Aortic smooth muscle cell (primary cell): ENCODE data around the gene EFCAB7. TPM values are rescaled to one million over a fixed set of nuclear protein-coding genes. Genes with fewer than 3 reads are reported as not detected.

Experiments
- total RNA-seq: library from RNA; depleted of rRNA; stranded (reverse); fragments of >200 nt; gene quantifications from 2 replicates; pipeline ENCODE4 v1.2.3, GENCODE V29; 2014

Gene EFCAB7, protein sequence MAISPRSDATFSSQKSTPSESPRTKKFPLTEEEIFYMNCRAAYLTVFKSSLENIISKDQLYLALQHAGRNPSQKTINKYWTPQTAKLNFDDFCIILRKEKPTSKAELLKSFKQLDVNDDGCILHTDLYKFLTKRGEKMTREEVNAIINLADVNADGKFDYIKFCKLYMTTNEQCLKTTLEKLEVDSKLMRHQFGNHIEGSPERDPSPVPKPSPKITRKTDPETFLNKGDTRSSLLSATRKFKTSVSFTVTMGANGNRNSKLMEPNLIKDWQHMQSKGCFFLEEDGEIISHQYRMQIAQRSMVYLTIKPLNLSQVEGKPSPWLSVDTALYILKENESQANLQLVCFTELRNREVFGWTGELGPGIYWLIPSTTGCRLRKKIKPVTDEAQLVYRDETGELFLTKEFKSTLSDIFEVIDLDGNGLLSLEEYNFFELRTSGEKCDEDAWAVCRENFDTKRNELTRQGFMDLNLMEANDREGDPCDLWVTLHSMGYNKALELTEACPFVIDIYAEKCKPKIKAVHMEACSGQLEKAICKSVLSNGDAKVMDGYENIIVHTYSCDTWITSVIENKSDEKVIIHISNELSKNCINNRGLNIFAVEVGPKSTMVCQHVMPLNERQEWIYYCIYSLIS
- total RNA-seq = 7.6 and 8.7 TPM in 2 replicates

GRCh38 chr1:63522891-63523728 lies at the start of gene EFCAB7, which contains the start of gene ITGB3BP:
TSS of gene EFCAB7 (plus strand) at chr1:63523525. CDS start at chr1:63525573, 2,048 bp downstream.
TSS of gene ITGB3BP (minus strand) at chr1:63523225. CDS start at chr1:63523133, 92 bp downstream.

DNA sequence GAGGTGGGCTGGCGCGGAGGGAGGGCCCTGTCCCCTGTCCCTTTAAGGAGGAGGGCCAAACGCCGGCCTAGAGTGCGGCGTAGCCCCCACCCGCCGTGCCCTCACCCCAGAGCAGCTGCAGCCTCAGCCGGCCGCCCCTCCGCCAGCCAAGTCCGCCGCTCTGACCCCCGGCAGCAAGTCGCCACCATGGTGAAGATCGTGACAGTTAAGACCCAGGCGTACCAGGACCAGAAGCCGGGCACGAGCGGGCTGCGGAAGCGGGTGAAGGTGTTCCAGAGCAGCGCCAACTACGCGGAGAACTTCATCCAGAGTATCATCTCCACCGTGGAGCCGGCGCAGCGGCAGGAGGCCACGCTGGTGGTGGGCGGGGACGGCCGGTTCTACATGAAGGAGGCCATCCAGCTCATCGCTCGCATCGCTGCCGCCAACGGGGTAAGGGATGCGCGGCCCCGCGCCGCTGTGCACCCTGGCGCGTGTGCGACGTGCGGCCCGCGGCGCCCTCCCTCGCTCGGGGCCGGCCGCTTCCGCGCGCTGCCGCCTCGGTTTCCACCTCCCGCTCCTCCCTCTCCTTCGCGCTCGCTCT lies 70.1 kb downstream of the EFCAB7 start, which contains the start of gene PGM1:
Gene PGM1, plus strand, starts transcription at position 109 of the 583 bp plus-strand sequence. Its CDS starts 78 bp downstream, at position 187.

Other genes starting within 250 kb of the EFCAB7 start
- gene FOXD3, start 201.0 kb upstream of the EFCAB7 start, total RNA-seq = not detected in 2 replicates
- 8.6 and 8.7 TPM in 2 replicates for gene ALG6, start 155.9 kb upstream of the EFCAB7 start, total RNA-seq
- gene ITGB3BP, start 300 bp upstream of the EFCAB7 start, total RNA-seq = 22.4 and 23.8 TPM in 2 replicates
- gene PGM1, start 69.9 kb downstream of the EFCAB7 start, total RNA-seq = 26.0 and 28.4 TPM in 2 replicates